Activated T-cell treated with anti-CD3 and anti-CD28 coated beads for 48 hours (primary cell): ENCODE data around the gene LMF1.
"Not testable (repeated sequence)": the region's sequence is repeated elsewhere in the genome, so short reads cannot be mapped to it uniquely, and the experiment has no call there.

ENCODE experiments used
- DNase-seq: peaks from one replicate; pipeline ENCODE4 v3.0.0-alpha.2; 2020; ENCODE audit warnings: low read depth

Gene LMF1

GRCh38 chr16:893360-893759, 77.4 kb downstream of the LMF1 start:
- DNase-seq: no peak

- no peak for DNase-seq
Measured at GRCh38 chr16:892536-893255, 78.1 kb downstream of the LMF1 start.

- no peak for DNase-seq
Measured at GRCh38 chr16:892006-892405, 78.8 kb downstream of the LMF1 start.

- DNase-seq: no peak
Measured at GRCh38 chr16:891353-891740, 79.4 kb downstream of the LMF1 start.

- DNase-seq: no peak
Measured at GRCh38 chr16:890716-891352, 80.0 kb downstream of the LMF1 start.

GRCh38 chr16:890217-890616, 80.6 kb downstream of the LMF1 start:
- DNase-seq: no peak

- DNase-seq: no peak
Measured at GRCh38 chr16:889586-889985, 81.2 kb downstream of the LMF1 start.

GRCh38 chr16:888901-889570, 81.7 kb downstream of the LMF1 start:
- DNase-seq: no peak

GRCh38 chr16:888456-888855, 82.3 kb downstream of the LMF1 start:
- DNase-seq: not testable (repeated sequence)

- no peak for DNase-seq
Measured at GRCh38 chr16:887846-888245, 82.9 kb downstream of the LMF1 start.

- DNase-seq: no peak
Measured at GRCh38 chr16:886802-887731, 83.7 kb downstream of the LMF1 start.

- no peak for DNase-seq
Measured at GRCh38 chr16:886084-886543, 84.7 kb downstream of the LMF1 start.

GRCh38 chr16:885391-885790, 85.4 kb downstream of the LMF1 start:
- no peak for DNase-seq

GRCh38 chr16:884232-884631, 86.6 kb downstream of the LMF1 start:
- no peak for DNase-seq

GRCh38 chr16:883781-884180, 87.0 kb downstream of the LMF1 start:
- no peak for DNase-seq

GRCh38 chr16:883340-883739, 87.4 kb downstream of the LMF1 start:
- DNase-seq: no peak

GRCh38 chr16:882671-883070, 88.1 kb downstream of the LMF1 start:
- DNase-seq: not testable (repeated sequence)

- no peak for DNase-seq
Measured at GRCh38 chr16:882256-882655, 88.5 kb downstream of the LMF1 start.

- no peak for DNase-seq
Measured at GRCh38 chr16:881219-882097, 89.3 kb downstream of the LMF1 start.

- DNase-seq: no peak
Measured at GRCh38 chr16:880471-881171, 90.2 kb downstream of the LMF1 start.

GRCh38 chr16:879986-880385, 90.8 kb downstream of the LMF1 start:
- DNase-seq: no peak
